Esophagus muscularis mucosa (tissue), 2 donors: ENCODE measurements around the gene RCC1.

ENCODE experiments used
- EP300 ChIP-seq: sonication (generic); formaldehyde crosslinking; IDR thresholded peaks from one replicate; pipeline ENCODE4 v1.6.1; 2017; ENCODE audit warnings: antibody characterized with exemption
- POLR2A ChIP-seq: fragments of 450-650 bp; IDR thresholded peaks from one replicate; pipeline ENCODE4 v1.6.1; 2017; ENCODE audit warnings: antibody characterized with exemption, moderate library complexity, mild to moderate bottlenecking, low read depth

GRCh38 chr1:28470146-28470545 lies 35.7 kb upstream of the RCC1 start:
- TF ChIP-seq POLR2A = no peak
- no peak for TF ChIP-seq EP300
